Measurements from ENCODE around the gene NUDT3.
"Not testable (repeated sequence)": the region's sequence is repeated elsewhere in the genome, so short reads cannot be mapped to it uniquely, and the experiment has no call there.

DNA sequence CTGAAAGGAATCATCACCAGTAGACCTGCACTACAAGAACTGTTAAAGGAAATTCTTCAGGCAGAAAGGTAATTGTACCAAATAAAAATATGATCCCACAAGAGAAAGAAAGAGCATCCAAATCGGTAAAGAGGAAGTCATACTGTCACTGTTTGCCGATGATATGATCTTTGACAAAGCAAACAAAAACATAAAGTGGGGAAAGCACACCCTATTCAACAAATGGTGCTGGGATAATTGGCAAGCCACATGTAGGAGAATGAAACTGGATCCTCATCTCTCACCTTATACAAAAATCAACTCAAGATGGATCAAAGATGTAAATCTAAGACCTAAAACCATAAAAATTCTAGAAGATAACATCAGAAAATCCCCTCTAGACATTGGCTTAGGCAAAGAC is 140.1 kb downstream of the NUDT3 start:
- TF ChIP-seq, protein P1, sequence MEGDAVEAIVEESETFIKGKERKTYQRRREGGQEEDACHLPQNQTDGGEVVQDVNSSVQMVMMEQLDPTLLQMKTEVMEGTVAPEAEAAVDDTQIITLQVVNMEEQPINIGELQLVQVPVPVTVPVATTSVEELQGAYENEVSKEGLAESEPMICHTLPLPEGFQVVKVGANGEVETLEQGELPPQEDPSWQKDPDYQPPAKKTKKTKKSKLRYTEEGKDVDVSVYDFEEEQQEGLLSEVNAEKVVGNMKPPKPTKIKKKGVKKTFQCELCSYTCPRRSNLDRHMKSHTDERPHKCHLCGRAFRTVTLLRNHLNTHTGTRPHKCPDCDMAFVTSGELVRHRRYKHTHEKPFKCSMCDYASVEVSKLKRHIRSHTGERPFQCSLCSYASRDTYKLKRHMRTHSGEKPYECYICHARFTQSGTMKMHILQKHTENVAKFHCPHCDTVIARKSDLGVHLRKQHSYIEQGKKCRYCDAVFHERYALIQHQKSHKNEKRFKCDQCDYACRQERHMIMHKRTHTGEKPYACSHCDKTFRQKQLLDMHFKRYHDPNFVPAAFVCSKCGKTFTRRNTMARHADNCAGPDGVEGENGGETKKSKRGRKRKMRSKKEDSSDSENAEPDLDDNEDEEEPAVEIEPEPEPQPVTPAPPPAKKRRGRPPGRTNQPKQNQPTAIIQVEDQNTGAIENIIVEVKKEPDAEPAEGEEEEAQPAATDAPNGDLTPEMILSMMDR (IDR thresholded peaks at IDR 0.05), result not testable (repeated sequence)
- not testable (repeated sequence) for TF ChIP-seq EZH2phosphoT487 (IDR thresholded peaks at IDR 0.05; ENCODE audit: borderline replicate concordance, low read depth); TAF1 (IDR thresholded peaks at IDR 0.05; ENCODE audit: borderline replicate concordance, low read depth, low read length); MEF2A (IDR thresholded peaks at IDR 0.05; ENCODE audit: borderline replicate concordance, low read depth); POLR2AphosphoS5 (IDR thresholded peaks at IDR 0.05; ENCODE audit: low read depth, low read length); RCOR1 (IDR thresholded peaks at IDR 0.05; ENCODE audit: low read length)
